Measurements from ENCODE around the gene VIPR2.
"Not testable (repeated sequence)": the region's sequence is repeated elsewhere in the genome, so short reads cannot be mapped to it uniquely, and the experiment has no call there.

Gene VIPR2

DNA sequence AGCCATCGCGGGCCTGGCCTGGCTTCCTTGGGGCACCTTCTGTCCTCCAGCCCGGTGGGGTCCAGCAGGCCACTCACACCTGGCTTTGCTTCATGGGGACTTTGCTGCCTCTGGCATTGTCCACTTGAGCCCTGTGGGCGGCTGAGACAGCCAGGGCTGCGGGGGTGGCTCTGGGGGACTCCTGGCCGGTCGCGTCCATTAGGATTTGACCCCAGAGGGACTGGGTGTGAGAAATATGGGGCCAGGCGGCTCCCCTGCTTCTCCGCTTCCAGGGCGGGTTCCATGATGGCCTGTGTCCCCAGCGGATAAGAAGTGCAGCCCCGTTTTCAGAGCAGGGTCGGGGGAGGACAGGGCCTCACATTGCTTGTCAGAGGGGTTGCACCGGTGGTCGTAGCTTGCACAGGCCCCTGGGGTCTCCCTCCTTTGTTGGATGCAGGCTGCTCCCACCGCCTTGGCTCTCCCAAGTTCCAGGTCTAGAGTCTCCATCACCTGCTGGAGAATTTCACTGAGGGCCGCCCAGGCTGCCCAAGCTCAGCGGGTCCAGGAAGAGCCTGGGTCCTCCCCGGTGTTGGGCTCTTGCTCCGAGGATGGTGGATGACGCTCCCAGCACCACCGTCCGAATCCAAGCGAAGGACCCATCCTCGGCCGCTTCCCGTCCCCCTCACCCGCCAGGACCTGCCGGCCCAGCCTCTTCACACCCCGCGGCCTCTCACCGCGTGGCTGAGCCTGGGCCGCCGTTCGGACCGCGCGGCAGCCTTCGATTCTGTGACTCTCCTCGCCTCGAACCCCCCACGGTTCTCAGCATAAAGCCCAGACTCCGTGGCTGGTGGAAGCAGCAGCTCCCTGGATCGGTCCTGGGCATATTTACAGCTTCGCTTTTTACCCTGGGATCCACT is 148.2 kb downstream of the VIPR2 start:
- Histone ChIP-seq H3K9me3 (ENCODE audit: control insufficient read depth, insufficient read depth, low read length) (no peaks in the 10 kb centered on the region), H3K4me3 (ENCODE audit: low read depth, low read length) (peak overlapping the region; percentile 35), H3K9ac (ENCODE audit: low read depth, low read length) (no peak overlapping the region), H3K4me1 (ENCODE audit: control insufficient read depth, insufficient read depth, low read length) (no peaks in the 10 kb centered on the region), H3K27me3 (ENCODE audit: control insufficient read depth, insufficient read depth, low read length) (peaks cover 62% of the 10 kb centered on the region), H3K36me3 (ENCODE audit: control insufficient read depth, insufficient read depth, low read length) (no peaks in the 10 kb centered on the region)

DNA sequence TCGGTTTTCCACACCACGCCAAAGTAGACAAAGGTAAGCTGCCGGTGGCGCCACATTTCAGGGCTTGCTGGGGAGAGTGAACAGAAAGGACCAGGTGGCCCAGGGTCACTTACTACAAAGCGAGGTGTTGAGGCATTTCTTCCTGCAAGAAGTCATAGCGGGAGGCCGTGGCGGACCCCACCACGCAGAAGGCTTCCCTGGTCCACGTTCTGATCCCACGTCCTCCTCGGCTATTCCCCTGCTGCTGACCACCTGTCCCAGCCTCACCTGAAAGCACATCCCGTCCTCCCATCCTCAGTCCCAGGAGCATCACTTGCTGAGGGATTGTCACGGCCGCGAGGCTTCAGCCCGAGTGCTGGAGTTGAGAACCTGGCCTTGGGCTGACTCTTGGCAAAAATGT is 149.2 kb downstream of the VIPR2 start:
- Histone ChIP-seq H3K4me1 (ENCODE audit: control insufficient read depth, insufficient read depth, low read length) (no peaks in the 10 kb centered on the region), H3K9me3 (ENCODE audit: control insufficient read depth, insufficient read depth, low read length) (no peaks in the 10 kb centered on the region), H3K9ac (ENCODE audit: low read depth, low read length) (no peak overlapping the region), H3K27me3 (ENCODE audit: control insufficient read depth, insufficient read depth, low read length) (peaks cover 64% of the 10 kb centered on the region), H3K4me3 (ENCODE audit: low read depth, low read length) (no peak overlapping the region), H3K36me3 (ENCODE audit: control insufficient read depth, insufficient read depth, low read length) (no peaks in the 10 kb centered on the region)

DNA sequence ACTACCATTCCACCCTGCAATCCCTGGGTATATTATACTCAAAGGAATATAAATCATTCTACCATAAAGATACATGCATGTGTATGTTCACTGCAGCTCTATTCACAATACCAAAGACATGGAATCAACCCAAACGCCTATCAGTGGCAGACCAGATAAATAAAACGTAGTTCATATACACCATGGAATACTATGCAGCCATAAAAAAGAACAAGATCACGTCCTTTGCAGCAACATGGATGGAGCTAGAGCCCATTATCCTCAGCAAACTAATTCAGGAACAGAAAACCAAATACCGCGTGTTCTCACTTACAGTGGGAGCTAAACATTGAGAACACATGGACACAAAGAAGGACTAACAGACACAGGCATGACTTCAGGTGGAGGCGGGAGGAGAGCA is 150.0 kb downstream of the VIPR2 start:
- no peak overlapping the region for H3K4me3 ChIP-seq (ENCODE audit: low read depth, low read length)

DNA sequence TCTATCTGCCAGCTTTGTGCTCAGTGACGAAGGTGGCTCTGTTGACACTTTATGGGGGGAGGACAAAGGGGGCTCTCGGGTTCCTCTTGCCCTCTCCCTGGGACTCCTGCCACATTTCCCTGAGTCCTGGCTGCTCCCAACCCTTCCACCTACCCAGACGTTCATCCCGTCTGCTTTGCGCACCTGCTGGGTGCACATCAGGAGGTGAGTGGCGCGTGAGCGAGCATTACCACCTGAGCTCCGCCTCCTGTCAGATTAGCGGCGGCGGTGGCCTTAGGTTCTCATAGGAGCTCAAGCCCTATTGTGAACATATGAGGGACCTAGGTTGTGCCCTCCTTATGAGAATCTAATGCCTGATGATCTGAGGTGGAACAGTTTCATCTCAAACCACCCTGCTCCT is 151.1 kb downstream of the VIPR2 start:
- H3K9me3 ChIP-seq (ENCODE audit: control insufficient read depth, insufficient read depth, low read length) = no peaks in the 10 kb centered on the region
- H3K4me1 ChIP-seq (ENCODE audit: control insufficient read depth, insufficient read depth, low read length) = no peaks in the 10 kb centered on the region
- peaks cover 62% of the 10 kb centered on the region for H3K27me3 ChIP-seq (ENCODE audit: control insufficient read depth, insufficient read depth, low read length)
- no peak overlapping the region for H3K9ac ChIP-seq (ENCODE audit: low read depth, low read length)
- no peak overlapping the region for H3K4me3 ChIP-seq (ENCODE audit: low read depth, low read length)
- H3K36me3 ChIP-seq (ENCODE audit: control insufficient read depth, insufficient read depth, low read length) = no peaks in the 10 kb centered on the region

More for the DNA sequence above, 150.0 kb downstream of the VIPR2 start:
- Histone ChIP-seq H3K9me3 (ENCODE audit: control insufficient read depth, insufficient read depth, low read length) (no peaks in the 10 kb centered on the region), H3K9ac (ENCODE audit: low read depth, low read length) (no peak overlapping the region), H3K36me3 (ENCODE audit: control insufficient read depth, insufficient read depth, low read length) (no peaks in the 10 kb centered on the region), H3K4me1 (ENCODE audit: control insufficient read depth, insufficient read depth, low read length) (no peaks in the 10 kb centered on the region), H3K27me3 (ENCODE audit: control insufficient read depth, insufficient read depth, low read length) (peaks cover 64% of the 10 kb centered on the region)

DNA sequence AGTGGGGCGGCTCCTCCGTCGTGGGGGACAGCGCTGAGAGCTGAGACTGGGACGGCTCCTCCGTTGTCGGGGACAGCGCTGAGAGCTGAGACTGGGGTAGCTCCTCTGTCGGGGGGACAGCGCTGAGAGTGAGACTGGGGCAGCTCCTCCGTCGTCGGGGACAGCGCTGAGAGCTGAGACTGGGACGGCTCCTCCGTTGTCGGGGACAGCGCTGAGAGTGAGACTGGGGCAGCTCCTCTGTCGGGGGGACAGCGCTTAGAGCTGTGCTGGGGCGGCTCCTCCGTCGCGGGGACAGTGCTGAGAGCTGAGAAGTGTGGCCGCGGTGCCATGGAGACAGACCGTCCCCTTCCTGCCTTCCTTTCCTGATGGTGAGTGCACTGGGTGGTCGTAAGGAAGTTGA is 151.9 kb downstream of the VIPR2 start:
- Histone ChIP-seq H3K4me1 (ENCODE audit: control insufficient read depth, insufficient read depth, low read length) (no peaks in the 10 kb centered on the region), H3K27me3 (ENCODE audit: control insufficient read depth, insufficient read depth, low read length) (peaks cover 61% of the 10 kb centered on the region), H3K36me3 (ENCODE audit: control insufficient read depth, insufficient read depth, low read length) (no peaks in the 10 kb centered on the region), H3K4me3 (ENCODE audit: low read depth, low read length) (peak overlapping the region; percentile 32), H3K9ac (ENCODE audit: low read depth, low read length) (no peak overlapping the region), H3K9me3 (ENCODE audit: control insufficient read depth, insufficient read depth, low read length) (no peaks in the 10 kb centered on the region)

DNA sequence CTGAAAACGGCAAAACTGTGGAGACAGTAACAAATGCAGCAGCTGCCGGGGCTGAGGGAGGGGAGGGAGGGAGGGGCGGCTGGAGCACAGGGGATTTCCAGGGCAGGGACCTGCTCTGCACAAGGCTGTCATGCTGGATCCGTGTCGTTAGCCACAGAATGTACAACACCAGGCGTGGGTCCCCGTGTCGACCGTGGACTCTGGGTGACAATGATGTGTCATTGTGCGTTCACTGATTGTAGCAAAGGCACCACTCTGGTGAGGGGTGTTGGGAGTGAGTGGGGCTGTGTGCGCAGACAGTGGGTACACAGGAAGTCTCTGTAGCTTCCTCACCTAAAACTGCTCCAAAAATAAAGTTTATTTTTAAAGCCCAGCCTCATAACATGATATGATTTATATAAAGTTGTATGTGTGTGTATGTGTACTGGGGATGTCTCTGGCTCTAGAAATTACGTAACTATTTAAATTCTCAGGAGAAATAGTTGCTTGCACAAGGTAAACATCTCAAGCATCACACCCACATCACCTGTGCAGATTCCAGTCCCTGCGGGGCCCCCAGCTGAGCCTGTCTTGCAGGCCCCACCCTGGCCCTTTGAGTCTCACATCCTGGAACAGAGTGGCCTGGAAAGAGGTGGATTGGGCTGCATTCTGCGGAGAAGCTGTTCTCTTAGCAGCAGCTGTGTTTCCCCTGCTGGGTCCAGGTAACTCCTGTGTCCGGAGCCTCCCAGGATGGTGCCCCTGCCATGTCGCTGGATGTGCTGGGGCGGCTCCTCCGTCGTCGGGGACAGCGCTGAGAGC is 152.6 kb downstream of the VIPR2 start:
- Histone ChIP-seq H3K9ac (ENCODE audit: low read depth, low read length) (no peak overlapping the region), H3K36me3 (ENCODE audit: control insufficient read depth, insufficient read depth, low read length) (no peaks in the 10 kb centered on the region), H3K27me3 (ENCODE audit: control insufficient read depth, insufficient read depth, low read length) (peaks cover 54% of the 10 kb centered on the region), H3K9me3 (ENCODE audit: control insufficient read depth, insufficient read depth, low read length) (no peaks in the 10 kb centered on the region), H3K4me1 (ENCODE audit: control insufficient read depth, insufficient read depth, low read length) (no peaks in the 10 kb centered on the region), H3K4me3 (ENCODE audit: low read depth, low read length) (no peak overlapping the region)

DNA sequence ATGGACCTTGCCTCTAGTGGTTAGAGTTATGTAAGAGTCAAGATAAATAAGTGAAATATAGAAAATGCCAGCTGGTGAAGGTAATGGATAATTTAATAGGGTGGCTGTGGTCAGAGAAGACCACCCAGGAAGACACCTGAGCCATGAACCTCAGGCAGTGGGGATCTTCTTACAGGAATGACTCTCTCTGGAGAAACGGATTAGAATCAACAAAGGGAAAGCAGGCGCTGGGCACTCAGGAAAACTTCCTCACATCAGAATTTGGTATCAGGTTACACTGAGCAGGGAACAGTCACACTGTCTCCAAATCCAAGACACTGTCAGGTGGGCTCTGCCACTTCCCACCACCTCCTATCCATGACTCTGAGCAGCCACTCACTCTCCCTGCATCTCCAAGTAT is 155.7 kb downstream of the VIPR2 start:
- H3K9ac ChIP-seq (ENCODE audit: low read depth, low read length) = no peak overlapping the region
- no peak overlapping the region for H3K4me3 ChIP-seq (ENCODE audit: low read depth, low read length)
- peaks cover 5% of the 10 kb centered on the region for H3K9me3 ChIP-seq (ENCODE audit: control insufficient read depth, insufficient read depth, low read length)
- H3K4me1 ChIP-seq (ENCODE audit: control insufficient read depth, insufficient read depth, low read length) = no peaks in the 10 kb centered on the region
- no peaks in the 10 kb centered on the region for H3K36me3 ChIP-seq (ENCODE audit: control insufficient read depth, insufficient read depth, low read length)
- H3K27me3 ChIP-seq (ENCODE audit: control insufficient read depth, insufficient read depth, low read length) = peaks cover 25% of the 10 kb centered on the region

DNA sequence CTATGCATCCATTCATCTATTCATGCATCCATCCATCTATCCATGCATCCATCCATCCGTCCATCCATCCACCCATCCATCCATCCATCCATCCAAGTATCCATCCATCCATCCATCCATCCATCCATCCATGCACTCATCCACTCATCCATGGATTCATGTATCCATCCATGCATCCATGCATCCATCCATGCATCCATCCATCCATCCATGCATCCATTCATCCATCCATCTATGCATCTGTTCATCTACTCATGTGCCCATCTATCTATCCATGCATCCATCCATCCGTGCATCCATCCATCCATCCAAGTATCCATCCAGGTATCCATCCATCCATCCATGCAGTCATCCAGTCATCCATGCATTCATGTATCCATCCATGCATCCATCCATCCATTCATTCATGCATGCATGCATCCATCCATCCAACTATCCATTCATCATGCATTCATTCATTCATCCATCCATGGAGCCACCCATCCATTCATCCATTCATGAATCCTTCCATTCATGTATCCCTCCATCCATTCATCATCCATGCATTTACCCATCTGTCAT is 156.3 kb downstream of the VIPR2 start:
- no peaks in the 10 kb centered on the region for H3K36me3 ChIP-seq (ENCODE audit: control insufficient read depth, insufficient read depth, low read length)
- peaks cover 10% of the 10 kb centered on the region for H3K9me3 ChIP-seq (ENCODE audit: control insufficient read depth, insufficient read depth, low read length)
- H3K9ac ChIP-seq (ENCODE audit: low read depth, low read length) = no peak overlapping the region

DNA sequence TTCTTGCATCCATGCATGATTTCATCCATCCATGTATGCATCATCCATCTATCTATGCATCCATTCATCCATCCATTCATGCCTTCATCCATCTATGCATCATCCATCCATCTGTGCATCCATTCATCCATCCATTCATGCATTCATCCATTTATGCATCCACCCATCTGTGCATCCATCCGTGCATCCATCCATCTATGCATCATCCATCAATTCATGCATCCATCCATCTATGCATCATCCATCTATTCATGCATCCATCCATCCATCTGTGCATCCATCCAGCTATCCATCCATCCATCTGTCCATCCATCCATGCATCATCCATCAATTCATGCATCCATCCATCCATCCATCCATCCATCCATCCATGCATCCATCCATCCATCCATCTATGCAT is 157.0 kb downstream of the VIPR2 start:
- H3K9me3 ChIP-seq (ENCODE audit: control insufficient read depth, insufficient read depth, low read length) = peaks cover 15% of the 10 kb centered on the region

More for the DNA sequence above, 156.3 kb downstream of the VIPR2 start:
- H3K27me3 ChIP-seq (ENCODE audit: control insufficient read depth, insufficient read depth, low read length) = peaks cover 20% of the 10 kb centered on the region
- H3K4me3 ChIP-seq (ENCODE audit: low read depth, low read length) = no peak overlapping the region
- H3K4me1 ChIP-seq (ENCODE audit: control insufficient read depth, insufficient read depth, low read length) = no peaks in the 10 kb centered on the region

DNA sequence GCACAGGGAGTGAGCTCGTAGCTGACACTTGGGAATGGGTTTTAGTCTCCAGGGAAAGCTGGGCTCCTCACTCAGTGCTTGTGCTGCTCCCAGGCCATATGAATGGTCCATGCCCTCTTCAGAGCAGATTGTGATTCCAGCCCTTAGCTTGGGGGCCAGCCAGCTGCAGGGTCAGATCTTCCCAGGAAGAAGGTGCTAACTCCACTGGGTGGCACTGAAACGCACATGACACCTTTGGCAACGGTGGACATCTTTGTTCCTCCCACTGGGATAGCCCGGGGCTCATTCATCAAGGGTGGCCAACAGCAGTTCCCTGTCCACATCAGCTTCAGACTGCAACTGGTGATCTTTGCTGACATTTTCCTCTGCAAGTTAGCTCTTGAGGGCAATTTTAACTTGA is 159.1 kb downstream of the VIPR2 start:
- Histone ChIP-seq H3K9ac (ENCODE audit: low read depth, low read length) (no peak overlapping the region), H3K9me3 (ENCODE audit: control insufficient read depth, insufficient read depth, low read length) (peaks cover 31% of the 10 kb centered on the region), H3K36me3 (ENCODE audit: control insufficient read depth, insufficient read depth, low read length) (no peaks in the 10 kb centered on the region), H3K4me3 (ENCODE audit: low read depth, low read length) (no peak overlapping the region), H3K4me1 (ENCODE audit: control insufficient read depth, insufficient read depth, low read length) (no peaks in the 10 kb centered on the region), H3K27me3 (ENCODE audit: control insufficient read depth, insufficient read depth, low read length) (no peaks in the 10 kb centered on the region)

More for the DNA sequence above, 157.0 kb downstream of the VIPR2 start:
- Histone ChIP-seq H3K4me1 (ENCODE audit: control insufficient read depth, insufficient read depth, low read length) (no peaks in the 10 kb centered on the region), H3K9ac (ENCODE audit: low read depth, low read length) (no peak overlapping the region), H3K36me3 (ENCODE audit: control insufficient read depth, insufficient read depth, low read length) (no peaks in the 10 kb centered on the region), H3K27me3 (ENCODE audit: control insufficient read depth, insufficient read depth, low read length) (peaks cover 13% of the 10 kb centered on the region), H3K4me3 (ENCODE audit: low read depth, low read length) (no peak overlapping the region)

DNA sequence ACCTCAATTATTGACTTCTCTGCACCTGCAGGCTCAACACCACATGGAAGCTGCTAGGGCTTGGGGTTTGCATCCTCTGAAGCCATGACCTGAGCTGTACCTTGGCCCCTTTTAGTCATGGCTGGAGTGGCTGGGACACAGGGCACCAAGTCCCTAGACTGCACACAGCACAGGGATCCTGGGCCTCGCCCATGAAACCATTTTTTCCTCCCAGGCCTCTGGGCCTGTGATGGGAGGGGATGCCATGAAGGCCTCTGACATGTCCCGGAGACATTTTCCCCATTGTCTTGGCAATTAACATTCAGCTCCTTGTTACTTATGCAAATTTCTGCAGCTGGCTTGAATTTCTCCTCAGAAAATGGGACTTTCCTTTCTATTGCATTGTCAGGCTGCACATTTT is 160.7 kb downstream of the VIPR2 start:
- H3K4me3 ChIP-seq (ENCODE audit: low read depth, low read length); H3K36me3 ChIP-seq (ENCODE audit: control insufficient read depth, insufficient read depth, low read length); H3K4me1 ChIP-seq (ENCODE audit: control insufficient read depth, insufficient read depth, low read length); H3K9ac ChIP-seq (ENCODE audit: low read depth, low read length); H3K27me3 ChIP-seq (ENCODE audit: control insufficient read depth, insufficient read depth, low read length): not testable (repeated sequence)
- peaks cover 31% of the 10 kb centered on the region for H3K9me3 ChIP-seq (ENCODE audit: control insufficient read depth, insufficient read depth, low read length)
